ENCODE data around the gene ZFP36L1.

DNA sequence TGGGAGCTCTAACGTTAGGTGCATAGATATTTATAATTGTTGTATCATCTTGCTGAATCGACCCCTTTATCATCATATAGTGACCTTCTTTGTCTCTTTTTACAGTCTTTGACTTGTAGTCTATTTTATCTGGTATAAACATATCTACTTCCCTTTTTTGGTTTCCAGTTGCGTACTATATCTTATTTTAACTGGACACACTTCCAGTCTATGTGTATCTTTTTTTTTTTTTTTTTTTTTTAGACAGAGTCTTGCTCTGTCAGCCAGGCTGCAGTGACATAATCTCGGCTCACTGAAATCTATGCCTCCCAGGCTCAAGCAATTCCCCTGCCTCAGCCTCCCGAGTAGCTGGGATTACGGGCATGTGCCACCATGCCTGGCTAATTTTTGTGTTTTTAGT is 41.9 kb upstream of the ZFP36L1 start:
- TF ChIP-seq, protein P1, sequence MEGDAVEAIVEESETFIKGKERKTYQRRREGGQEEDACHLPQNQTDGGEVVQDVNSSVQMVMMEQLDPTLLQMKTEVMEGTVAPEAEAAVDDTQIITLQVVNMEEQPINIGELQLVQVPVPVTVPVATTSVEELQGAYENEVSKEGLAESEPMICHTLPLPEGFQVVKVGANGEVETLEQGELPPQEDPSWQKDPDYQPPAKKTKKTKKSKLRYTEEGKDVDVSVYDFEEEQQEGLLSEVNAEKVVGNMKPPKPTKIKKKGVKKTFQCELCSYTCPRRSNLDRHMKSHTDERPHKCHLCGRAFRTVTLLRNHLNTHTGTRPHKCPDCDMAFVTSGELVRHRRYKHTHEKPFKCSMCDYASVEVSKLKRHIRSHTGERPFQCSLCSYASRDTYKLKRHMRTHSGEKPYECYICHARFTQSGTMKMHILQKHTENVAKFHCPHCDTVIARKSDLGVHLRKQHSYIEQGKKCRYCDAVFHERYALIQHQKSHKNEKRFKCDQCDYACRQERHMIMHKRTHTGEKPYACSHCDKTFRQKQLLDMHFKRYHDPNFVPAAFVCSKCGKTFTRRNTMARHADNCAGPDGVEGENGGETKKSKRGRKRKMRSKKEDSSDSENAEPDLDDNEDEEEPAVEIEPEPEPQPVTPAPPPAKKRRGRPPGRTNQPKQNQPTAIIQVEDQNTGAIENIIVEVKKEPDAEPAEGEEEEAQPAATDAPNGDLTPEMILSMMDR (IDR thresholded peaks at IDR 0.05; ENCODE audit: poor library complexity, severe bottlenecking) = no peak
- no peak for TF ChIP-seq POLR2AphosphoS5 (IDR thresholded peaks at IDR 0.05)
- no peak for TF ChIP-seq EP300 (conservative IDR thresholded peaks at IDR 0.05; ENCODE audit: poor library complexity, severe bottlenecking)

Data from neural cell (in vitro differentiated cells).